ENCODE data around the gene NOSTRIN.

DNA sequence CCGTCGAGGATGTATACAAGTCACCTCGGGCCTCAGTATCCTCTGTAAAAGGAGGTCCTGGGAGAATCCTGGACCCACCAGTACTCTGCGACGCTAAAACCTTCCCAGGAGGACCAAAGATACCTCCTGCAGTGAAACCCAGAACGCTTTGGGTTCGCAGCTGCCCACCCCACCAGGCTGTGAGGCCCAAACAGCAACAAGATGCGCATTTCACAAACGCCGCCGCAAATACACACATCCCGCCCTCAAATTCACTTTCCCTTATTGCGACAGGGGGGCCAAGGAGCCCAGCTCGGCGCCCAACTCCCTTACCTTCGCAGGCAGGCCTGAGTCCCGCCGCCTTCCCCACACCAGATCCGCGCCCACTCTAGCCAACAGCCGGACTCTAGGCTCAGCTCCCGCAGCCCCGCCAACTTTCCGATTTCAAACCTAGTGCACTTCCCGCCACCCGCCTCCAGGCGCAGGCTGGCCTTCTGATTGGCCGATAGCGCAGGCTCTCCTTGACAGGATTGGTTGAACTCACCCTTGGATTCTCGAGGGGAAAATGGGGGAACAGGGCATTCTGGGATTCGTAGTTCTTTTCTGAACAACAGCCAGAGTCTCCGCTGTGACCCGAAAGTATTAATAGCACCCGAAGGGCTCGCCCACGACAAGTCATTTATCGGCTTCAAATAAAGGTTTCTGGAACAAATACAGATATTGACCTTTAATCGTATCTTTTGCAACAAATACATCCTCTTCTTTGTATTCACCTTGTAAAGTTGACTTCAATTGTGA is 87.8 kb downstream of the NOSTRIN start, which contains the start of gene SPC25:
- TF ChIP-seq TAF1 (IDR thresholded peaks at IDR 0.05; ENCODE audit: borderline replicate concordance, insufficient read depth, low read length) (no peak), POLR2AphosphoS5 (IDR thresholded peaks at IDR 0.05; ENCODE audit: low read depth, low read length) (peak; percentile 48; the same call in 1 of the 2 replicates), FOXP2 (optimal IDR thresholded peaks at IDR 0.05; ENCODE audit: borderline replicate concordance, extremely low read depth, extremely low read length, insufficient read depth) (no peak)
- TF ChIP-seq, protein P1, sequence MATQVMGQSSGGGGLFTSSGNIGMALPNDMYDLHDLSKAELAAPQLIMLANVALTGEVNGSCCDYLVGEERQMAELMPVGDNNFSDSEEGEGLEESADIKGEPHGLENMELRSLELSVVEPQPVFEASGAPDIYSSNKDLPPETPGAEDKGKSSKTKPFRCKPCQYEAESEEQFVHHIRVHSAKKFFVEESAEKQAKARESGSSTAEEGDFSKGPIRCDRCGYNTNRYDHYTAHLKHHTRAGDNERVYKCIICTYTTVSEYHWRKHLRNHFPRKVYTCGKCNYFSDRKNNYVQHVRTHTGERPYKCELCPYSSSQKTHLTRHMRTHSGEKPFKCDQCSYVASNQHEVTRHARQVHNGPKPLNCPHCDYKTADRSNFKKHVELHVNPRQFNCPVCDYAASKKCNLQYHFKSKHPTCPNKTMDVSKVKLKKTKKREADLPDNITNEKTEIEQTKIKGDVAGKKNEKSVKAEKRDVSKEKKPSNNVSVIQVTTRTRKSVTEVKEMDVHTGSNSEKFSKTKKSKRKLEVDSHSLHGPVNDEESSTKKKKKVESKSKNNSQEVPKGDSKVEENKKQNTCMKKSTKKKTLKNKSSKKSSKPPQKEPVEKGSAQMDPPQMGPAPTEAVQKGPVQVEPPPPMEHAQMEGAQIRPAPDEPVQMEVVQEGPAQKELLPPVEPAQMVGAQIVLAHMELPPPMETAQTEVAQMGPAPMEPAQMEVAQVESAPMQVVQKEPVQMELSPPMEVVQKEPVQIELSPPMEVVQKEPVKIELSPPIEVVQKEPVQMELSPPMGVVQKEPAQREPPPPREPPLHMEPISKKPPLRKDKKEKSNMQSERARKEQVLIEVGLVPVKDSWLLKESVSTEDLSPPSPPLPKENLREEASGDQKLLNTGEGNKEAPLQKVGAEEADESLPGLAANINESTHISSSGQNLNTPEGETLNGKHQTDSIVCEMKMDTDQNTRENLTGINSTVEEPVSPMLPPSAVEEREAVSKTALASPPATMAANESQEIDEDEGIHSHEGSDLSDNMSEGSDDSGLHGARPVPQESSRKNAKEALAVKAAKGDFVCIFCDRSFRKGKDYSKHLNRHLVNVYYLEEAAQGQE (IDR thresholded peaks at IDR 0.05; ENCODE audit: insufficient read depth in 1 of 2, low read depth in 2 of 2, low read length in 2 of 2), result no peak

All from PFSK-1 (cell line).